ENCODE results near the gene NRIP3.
"Not testable (repeated sequence)": the region's sequence is repeated elsewhere in the genome, so short reads cannot be mapped to it uniquely, and the experiment has no call there.

The NRIP3 gene

DNA sequence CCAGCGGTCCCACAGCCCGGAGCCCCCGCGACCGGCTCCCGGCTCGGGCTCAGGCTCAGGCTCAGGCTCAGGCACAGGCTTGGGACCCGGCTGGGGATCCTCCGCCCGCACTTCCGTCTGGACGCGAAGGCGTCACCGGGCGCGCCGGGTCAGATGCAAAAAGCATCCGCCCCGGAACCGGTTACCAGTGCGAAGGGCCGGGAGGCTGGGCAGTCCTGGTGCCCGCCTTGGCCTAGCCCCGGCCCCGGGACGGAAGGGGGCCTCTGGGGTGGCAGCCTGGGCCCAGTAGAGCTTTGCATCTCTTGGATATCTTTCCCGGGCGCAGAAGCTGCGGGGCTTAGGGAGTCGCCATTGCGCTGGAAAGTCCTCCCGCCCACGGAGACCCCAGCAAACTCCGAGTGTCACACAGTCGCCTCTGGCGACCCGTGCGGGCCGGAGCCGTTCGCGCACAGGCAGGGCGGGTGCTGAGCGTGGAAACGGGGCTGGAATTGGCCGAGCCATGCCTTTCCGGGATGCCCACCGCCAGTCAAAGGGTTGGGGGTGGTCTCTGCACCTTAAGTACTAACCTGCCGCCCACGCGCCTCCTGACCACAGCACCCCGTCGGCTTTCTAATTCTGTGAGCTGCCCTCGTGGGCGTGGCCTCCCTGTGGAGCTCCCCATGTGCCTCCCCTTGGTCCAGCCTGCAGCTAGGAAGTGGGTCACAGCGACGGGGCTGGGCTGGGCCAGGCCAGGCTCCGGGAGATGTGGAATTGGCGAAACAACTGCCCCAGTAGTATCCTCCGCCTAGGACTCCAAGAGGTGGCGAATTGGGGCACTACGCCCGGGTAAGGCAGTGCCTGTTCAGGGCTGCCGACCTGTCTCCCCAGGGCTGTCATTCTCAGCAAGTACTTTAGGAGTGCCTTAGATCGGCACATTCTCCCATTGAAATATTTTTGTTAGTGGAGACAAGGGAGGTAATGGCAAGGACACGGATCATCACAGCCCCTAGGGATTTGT is 39.2 kb downstream of the NRIP3 start, which contains the start of gene TMEM9B:
Gene TMEM9B, minus strand, starts transcription at position 119 of the 997 bp plus-strand sequence. CDS start 129 bp downstream, outside the sequence.
- peak; percentile 78 for DNase-seq

DNA sequence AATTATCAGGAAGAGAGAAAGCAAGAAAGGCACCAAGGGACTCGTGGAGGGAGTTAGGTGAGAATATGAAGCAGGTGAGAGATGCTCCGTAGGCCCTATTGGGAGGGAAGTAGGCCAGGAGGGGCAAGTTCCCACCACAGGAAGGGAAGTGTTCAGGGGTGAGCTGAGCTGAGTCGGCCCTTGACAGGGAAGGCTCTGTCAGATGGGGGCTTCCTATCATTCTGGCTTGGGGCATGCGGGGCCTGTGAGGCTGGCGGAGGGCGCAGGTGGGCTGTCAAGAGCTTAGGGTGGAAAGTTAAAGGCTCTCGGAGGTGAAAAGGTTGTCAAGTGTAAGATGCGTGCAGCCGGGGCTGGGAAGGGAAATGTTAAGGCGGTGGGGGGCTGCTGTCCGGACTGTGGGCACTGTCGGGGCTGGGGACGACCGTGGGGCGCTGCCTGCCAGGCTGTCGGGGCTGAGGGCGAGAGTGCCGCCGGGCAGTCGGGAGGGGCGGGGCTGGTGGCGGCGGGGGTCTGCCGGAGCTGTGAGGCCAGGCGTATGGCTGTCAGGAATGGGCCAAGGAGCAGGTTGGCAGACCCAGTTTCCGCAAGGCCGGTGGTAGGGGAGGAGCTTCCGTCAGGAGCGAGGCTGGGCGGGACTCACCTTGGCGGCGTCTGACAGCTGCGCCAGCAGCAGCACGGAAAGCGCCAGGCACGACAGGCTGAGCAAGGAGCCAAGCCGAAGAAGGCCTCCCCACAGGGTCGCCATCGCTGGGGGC is 40.1 kb downstream of the NRIP3 start:
- DNase-seq = peak; percentile 81

DNA sequence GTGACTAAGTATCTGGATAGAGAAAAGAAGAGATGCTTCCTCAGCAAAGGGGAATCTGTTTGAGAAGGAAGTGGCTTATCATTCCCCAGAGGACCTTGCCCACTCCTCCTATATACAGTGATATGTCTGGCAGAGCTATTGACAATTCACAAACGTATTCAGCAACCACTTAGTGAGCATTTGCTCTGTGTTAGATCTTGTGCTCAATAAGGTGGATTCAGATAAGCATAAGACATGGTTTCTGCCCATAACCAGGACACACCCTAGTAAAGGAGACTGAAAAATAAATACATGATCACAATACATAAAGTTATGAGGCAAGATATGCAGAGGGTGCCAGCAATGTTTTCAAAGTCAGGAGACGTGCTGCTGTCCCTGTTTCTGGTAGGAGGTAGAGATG is 41.0 kb downstream of the NRIP3 start:
- DNase-seq = no peak

DNA sequence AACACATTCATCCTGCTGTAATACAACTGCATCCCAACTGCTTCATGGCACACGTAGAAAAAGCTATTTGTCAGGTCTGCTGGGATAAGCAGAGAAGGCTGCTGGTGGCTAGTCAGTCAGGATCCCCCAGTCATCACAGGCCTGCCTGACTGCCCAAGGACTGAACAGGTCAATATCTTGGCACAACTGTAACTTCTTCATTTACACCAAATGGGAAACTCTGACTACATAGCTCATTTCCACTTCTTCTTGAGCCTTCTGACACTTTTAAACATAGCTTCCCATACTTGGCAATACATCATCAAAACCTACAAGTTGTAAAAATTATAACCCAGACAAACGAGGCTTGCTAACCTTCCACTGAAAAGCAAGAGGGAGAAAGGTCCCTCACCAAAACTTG is 42.4 kb downstream of the NRIP3 start:
- no peak for DNase-seq

DNA sequence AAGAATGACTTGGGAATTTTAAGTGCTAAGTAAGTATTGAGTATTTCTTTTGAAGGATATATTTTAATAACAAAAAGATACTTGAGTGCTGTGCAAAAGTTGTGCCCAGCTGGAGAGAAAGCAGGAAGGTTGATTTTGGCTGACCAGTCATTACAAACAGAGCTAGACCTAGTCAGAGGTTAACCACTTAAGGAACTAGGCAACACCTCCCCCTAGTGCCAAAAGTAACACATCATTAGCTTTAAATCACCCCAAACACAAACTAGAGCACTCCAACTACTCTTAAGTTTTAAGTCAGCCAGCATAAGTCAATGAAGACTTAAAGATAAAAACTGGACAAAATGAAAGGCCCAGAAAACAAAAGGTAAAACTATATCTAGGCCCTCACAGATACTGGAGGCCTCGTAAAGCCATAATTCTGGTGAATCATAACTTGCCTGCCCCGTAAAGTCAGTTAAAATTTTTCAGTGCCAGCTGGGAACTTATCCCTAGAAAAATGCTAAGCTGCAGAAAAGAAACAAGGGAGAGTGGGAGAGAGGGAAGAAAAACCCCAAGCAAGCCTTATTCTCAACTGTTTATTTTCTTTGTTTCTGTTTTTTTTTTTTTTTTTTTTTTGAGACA is 44.1 kb downstream of the NRIP3 start:
- peak; percentile 61 for DNase-seq

DNA sequence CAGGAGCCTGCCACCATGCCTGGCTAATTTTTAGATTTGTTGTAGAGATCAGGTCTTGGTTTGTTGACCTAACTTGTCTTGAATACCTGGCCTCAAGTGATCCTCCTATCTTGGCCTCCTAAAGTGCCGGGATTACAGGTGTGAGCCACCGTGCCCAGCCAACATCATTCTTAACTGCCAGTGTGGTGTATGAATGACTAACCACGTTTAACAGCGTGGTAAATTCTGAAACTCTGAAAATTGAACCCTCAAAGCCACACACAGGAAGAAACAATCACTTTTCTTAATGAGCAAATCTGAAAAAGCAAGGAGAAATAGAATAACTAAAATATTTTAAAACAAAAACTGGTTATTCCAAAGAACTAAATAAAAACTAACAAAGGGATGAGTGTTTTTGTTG is 46.9 kb downstream of the NRIP3 start:
- DNase-seq = no peak

DNA sequence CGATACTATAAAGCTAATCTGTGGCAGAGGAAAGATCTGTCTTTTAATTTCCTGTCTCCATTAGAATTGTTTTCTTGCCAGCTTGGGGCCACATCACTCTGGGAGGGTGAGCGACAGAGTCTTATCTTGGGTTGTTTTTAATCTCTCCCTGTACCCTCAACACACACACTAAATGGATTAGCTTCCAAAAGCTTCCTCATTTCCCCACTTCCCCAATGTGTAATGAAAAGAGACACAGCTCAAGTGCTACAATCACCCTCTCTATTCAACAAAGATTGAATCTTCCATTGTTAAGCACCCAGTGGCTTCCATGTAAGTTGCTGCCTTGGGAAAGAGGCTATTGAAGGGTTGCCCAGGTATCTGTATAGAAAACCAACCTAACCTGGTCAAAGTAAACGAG is 54.9 kb downstream of the NRIP3 start:
- DNase-seq = no peak

DNA sequence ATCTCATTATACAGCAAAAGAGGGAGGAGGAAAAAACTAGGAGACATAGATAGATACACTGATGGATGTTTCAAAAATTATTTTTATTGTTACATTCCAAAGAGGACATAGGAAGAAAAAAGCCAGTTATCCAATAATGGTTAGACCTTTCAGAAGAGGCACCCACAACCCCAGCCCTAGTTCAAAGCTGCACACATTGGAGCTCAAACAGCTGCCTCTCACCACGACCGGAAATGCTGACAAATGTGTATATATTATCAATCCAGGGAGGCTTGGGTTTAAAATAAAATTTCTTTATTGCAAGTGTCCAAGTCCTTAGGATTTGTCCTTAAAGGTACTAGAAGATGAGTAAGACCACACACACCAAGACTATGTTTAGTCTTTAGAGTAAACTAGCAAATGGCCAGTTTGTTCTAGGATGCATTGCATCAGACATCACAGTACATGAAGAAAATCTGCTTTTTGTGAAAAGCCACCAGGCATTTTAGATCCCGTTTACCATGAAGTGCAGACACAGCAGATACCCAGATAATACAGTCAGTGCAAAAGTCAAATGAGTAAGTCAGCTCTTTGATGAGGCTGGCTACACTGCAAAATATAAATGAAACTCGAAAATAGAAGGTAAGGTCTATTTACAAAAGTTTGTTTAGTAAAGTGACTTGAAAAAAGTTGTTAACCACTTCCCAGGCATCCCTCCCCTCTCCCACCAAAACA is 56.4 kb downstream of the NRIP3 start:
- no peak for DNase-seq

DNA sequence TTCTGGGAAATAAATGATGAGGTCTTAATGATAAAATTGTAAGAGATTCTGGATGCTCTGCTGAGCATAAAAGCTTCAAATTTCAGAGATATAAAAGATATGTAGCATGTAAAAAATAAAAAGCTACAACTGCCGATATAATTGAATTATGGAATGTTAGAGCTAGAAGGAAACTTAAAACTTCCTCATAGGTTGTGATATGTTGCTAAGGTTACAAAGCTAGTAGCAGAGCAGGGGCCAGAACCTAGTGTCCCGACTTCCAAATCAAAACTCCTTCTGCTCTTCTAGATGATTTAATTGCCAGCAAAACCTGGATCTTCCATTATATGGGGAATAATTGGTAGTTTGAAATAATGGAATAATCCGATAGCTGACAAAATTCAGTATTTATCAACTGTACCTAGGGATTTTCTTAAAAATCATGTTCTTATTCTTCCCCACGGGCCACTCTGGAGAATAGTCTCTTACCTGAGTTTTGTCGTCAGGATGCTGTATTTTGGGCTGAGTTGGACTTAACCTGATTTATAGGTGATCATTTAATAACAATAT is 61.2 kb downstream of the NRIP3 start, which contains the start of gene ASCL3:
Gene ASCL3, minus strand, starts transcription at position 499 of the 549 bp plus-strand sequence. CDS start 4,855 bp downstream, outside the sequence.
- DNase-seq = no peak

DNA sequence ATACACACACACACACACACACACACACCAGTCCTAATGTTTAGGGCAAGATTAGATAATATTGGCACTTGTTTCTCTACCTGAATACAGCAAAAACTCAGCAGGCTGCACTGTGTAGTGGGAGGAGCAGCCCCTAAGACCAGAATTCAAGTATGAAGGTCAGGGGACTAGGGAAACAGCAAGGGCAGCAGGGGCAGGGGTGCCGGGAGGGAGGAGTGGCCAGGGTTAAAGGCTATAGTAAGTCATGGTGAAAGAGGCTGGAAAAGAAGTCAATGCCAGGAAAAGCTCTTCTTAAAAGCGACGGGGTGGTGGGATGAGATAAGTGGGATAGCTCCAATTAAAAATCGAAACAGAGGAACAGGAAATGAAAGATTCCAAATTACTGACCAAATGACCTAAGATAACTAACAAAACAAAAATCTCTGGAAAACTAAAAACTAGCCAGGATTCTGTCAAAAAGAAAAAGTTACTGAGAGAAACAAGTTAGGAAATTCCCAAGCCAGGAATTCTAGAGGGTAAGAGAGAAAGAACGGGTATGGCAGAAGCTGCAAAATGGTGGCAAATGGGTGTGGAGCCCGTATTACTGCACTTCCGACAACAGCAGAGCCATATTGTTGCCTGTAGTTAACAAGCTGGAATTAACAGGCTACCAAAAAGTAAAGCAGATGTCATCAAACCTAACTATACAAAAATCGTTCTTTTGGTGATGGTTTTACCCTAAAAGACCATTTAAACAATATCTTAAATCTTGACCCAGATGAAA is 62.3 kb downstream of the NRIP3 start:
- DNase-seq = no peak

DNA sequence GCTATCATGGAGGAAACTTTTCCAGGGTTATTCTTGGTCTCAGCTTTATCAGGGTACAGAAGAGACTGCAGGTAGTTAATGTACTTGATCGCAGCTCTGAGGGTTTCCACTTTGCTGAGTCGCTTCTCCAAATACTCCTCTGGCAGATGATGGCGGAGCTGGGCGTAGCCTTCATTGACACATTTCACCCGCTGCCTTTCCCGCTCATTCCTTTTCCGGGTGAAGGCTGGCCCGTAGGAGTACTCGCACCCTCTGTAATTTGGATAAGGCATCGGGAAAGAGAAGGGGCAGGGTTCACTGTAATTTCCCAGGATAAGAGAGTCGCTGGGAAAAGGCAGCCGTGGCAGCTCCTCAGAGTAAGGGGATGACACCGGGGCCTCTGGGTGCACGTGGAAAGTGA is 66.1 kb downstream of the NRIP3 start:
- no peak for DNase-seq

DNA sequence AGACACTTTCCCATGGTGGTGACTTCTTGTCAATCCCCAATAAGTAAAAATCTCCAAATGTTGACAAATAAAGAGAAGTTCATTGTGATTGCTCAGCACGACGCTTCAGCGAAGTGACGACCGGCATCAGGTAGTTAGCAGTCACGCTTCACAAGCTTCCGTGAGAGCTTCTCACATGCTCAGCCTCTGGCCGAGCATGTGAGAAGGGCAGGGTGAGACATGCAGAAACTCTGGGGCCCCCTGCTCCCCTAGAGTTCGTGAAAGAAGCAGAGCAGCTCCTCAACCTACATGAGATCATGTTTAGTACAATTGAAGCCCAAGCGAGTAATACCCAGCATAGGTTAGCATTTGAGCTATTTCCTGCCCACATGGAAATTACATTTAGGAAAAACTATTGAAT is 66.6 kb downstream of the NRIP3 start:
- DNase-seq = no peak

DNA sequence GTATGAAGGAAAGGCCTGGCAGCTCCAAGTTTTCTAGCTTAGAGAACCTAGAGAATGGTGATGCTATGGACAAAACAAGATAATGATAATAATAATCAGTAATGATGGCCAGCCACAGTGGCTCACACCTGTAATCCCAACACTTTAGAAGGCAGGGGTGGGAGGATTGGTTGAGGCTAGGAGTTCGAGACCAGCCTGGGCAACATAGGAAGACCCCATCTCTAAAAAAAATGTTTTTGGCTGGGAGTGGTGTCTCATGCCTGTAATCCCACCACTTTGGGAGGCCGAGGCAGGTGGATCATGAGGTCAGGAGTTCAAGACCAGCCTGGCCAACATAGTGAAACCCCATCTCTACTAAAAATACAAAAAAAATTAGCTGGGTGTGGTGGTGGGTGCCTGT is 68.0 kb downstream of the NRIP3 start:
- not testable (repeated sequence) for DNase-seq

DNA sequence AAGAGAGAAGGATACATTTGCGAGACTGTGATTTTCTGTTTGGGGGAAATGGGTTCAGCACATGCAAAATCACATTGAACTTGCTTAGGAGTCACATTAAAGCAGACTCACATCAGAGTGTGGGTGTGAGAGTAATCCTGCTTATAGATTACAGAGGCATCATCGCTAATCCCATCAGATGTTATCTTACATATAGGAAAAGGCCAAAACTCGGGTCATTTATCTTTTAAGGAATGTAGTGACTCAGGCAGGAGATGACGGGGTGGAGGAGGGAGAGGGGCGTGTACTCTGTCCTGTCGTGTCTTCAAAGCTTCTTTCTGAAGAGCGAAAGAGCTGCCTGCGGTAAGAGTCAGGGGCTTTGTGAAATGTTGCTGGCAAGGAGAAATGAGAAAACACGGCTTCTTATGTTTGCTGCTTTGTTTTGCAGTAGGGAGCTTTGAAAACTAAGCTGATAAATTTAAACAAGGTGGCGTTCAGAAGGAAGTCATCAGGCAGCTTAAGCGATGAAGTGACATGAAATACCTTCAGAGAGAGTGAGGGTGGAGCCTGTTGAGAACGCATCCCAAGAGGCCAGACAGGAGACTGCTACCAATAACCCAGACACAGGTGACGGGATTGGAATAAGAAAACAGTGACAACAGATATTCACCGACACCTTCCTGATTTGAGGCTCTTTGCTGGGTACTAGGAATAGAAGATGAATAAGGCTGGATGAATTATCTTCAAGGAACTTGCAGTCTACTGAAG is 68.9 kb downstream of the NRIP3 start:
- no peak for DNase-seq

DNA sequence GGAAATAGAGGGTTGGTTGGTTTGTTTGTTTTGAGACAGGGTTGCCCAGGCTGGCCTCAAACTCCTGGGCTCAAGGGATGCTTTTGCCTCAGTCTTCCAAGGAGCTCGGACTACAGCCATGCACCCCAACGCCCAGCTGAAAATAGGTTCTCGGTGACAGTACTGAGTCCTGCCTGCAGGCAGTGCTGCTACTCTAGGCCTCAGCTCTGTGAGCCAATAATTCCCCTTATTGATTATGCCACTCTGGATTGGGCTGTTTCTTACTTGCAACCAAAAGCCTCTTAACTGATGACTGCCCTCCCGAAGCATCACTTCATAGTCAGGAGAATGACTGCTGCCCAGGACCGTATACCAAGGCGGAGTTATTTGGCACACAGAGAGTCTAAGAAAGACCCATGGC is 69.9 kb downstream of the NRIP3 start:
- DNase-seq = no peak

DNA sequence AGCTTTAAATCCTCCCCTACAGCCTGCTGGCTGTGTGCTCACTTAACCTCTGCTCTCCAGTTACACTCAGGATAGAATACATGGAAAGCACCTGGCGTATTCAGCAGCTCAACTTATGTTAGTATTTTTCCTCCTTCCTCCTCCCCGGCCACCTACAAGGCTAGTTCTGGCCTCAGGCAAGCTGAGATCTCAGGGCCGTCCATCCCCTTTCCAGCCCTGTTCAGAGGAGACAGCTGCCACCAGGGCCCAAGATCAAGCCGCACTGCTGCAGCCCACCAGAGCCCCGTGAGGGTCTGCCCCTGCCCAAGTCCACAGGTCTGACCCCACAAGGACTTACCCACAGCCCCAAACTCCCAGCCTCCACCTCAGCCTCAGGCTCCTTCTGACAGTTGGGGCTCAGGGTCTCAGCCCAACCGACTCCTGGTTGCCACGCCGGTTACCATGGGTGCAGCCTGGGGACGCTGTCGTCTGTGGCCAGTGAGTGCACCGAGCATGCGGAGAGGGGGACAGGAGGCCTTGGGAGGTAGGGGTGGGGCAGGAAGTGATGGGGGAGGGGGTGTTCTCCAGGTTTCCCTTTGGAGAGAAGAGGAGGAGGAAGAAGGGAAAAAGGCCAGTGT is 71.1 kb downstream of the NRIP3 start, which contains the start of gene C11orf16:
Gene C11orf16, minus strand, starts transcription at position 384 of the 617 bp plus-strand sequence. CDS start 639 bp downstream, outside the sequence.
- no peak for DNase-seq

Measured in CD4-positive, alpha-beta T cell treated with Interleukin-17A for 1 hour (primary cell).